AG10803 (cell line): ENCODE results near the gene LRP11.
A peak's percentile ranks its signal among the peaks of the same experiment; 100 is the strongest.
"Not testable (repeated sequence)": the region's sequence is repeated elsewhere in the genome, so short reads cannot be mapped to it uniquely, and the experiment has no call there.

ENCODE experiments used
- DNase-seq: peaks from one replicate; pipeline ENCODE4 v3.0.0; 2010; ENCODE audit warnings: low read depth
- H3K4me3 ChIP-seq: 2 replicates; pipeline ENCODE4 v1.5.1; 2011; ENCODE audit warnings: mild to moderate bottlenecking, low read length, control low read depth
- TF ChIP-seq, protein P1 (sequence below): conservative IDR thresholded peaks from 2 replicates; pipeline ENCODE4 v1.5.1; 2011; ENCODE audit warnings: mild to moderate bottlenecking, low read length, control low read depth, inconsistent platforms

Gene LRP11

DNA sequence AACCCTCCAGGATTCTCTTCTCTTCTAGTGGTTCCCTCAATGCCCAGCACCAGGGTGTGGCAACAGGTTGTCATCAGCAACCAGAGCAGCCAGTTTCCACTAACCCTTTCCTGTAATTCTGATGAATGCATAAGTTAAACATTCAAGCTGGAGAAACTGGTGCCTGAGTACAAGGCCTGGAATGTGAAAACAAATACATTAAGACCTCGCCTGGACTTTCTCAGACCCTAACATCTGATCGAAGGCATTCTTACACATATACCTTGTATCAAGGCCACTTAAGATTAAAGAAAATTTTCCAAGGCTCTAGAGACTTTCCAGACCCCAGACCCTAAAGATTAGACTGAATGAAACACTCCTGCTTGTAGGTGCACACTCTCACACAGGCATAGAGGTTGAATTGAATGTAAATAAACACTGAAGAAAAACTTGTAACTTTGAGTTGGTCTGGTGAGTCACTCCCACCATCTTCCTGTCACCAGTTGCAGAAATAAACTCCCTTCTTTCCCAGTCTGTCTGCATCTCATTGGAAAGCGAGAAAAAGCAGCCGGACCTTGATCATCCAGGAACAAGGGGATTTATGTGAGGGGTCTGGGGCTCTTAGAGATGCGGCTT lies 9.0 kb downstream of the LRP11 start:
- TF ChIP-seq, protein P1, sequence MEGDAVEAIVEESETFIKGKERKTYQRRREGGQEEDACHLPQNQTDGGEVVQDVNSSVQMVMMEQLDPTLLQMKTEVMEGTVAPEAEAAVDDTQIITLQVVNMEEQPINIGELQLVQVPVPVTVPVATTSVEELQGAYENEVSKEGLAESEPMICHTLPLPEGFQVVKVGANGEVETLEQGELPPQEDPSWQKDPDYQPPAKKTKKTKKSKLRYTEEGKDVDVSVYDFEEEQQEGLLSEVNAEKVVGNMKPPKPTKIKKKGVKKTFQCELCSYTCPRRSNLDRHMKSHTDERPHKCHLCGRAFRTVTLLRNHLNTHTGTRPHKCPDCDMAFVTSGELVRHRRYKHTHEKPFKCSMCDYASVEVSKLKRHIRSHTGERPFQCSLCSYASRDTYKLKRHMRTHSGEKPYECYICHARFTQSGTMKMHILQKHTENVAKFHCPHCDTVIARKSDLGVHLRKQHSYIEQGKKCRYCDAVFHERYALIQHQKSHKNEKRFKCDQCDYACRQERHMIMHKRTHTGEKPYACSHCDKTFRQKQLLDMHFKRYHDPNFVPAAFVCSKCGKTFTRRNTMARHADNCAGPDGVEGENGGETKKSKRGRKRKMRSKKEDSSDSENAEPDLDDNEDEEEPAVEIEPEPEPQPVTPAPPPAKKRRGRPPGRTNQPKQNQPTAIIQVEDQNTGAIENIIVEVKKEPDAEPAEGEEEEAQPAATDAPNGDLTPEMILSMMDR, result no peak
- H3K4me3 ChIP-seq, result peak overlapping the region; percentile 37
- DNase-seq, result peak; percentile 82

DNA sequence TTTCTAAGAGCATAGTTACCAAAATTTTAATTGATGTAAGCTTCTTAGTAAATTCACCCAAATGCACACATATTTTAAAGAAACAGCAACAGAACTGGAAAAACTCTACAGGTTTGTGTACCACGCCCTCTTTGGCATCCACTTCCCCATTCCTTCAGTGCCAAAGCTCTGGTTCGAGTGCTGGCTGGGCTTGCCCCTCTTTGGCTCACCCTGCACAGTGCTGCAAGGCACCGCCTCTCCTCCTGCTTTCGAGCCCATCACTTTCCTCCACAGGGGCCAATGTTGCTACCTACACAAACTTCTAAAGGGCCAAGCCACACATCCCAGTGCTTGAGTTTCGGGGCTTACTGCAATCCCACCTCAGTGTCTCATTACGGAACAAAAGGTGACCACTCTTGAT lies 9.6 kb downstream of the LRP11 start:
- TF ChIP-seq, protein P1, result no peak
- no peak overlapping the region for H3K4me3 ChIP-seq
- peak; percentile 17 for DNase-seq

DNA sequence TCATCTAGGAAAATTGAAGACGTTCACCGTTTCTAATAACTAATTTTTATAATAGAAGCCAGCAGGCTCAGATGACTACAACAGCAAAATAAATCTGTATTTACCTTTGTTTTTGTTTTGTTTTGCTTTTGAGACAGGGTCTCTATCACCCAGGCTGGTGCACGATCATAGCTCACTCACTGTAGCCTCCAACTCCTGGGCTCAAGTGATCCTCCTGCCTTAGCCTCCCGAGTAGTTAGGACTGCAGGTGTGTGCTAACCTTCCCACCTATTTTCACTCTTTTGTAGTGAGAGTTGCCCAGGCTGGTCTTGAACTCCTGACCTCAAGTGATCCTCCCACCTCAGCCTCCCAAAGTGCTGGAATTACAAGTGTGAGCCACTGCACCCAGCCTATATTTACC lies 10.1 kb downstream of the LRP11 start:
- not testable (repeated sequence) for DNase-seq, H3K4me3 ChIP-seq

DNA sequence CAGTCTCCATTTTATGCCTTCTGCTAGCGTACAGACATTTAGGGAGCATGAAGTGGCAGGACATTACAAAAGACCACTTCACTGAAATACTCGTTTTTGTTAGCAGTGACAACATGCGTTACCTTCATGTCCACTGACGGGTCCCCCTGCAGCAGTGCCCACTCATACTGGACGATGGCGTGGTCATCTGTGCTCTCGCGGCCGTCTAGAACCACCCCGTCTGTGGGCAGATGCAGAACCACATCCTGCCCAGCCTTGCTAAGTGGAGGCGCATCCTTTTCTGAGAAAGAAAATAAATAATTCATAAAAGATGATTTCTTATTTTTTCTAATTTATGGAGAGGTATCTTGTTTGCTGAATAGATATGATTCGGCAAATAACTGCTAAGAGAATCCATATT lies 11.3 kb downstream of the LRP11 start:
- TF ChIP-seq, protein P1, result no peak
- DNase-seq, result no peak
- no peak overlapping the region for H3K4me3 ChIP-seq

DNA sequence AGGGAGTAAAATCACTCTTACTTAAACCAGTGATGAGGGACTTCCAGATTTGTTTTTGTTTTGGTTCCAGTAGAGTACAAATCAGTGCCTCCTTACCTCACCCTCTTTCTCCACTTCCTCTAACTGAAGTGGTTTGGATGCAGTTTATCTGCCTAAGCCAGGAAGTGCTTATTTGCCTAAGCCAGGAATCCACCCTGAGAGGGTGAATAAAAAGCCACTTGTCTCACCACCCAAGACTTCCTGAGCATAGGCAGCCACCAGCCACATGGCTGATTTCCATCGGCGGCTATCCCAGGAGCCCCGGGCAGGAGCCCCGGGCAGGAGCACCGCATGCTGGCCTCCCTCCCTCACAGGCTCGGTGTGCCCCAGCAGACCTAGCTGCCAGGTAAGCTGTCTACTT lies 12.0 kb downstream of the LRP11 start:
- H3K4me3 ChIP-seq, result no peak overlapping the region
- peak; percentile 53 for DNase-seq
- TF ChIP-seq, protein P1, result no peak

DNA sequence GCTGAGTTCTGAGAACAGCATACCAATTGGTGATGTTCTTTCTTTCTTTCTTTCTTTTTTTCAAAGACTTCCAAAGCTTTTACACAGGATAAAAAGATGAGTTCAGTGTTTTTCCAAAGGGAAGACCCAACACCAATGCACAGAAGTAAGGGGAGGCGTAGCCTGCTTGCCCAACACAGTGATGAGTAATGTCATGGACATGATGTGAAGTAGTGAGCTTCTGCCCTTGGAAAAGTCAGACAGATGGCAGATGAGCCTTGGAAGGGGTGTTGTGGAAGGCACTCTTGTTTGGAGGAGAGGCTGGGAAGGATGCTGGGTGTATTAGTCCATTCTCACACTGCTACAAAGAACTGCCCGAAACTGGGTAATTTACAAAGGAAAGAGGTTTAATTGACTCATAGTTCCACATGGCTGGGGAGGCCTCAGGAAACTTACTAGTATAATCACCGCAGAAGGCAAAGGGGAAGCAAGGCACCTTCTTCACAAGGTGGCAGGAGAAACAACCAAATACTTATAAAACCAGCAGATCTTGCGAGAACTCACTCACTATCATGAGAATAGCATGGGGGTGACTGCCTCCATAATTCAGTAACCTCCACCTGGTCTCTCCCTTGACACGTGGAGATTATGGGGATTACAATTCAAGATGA lies 12.6 kb downstream of the LRP11 start:
- no peak overlapping the region for H3K4me3 ChIP-seq
- peak; percentile 73 for DNase-seq
- TF ChIP-seq, protein P1, result no peak

DNA sequence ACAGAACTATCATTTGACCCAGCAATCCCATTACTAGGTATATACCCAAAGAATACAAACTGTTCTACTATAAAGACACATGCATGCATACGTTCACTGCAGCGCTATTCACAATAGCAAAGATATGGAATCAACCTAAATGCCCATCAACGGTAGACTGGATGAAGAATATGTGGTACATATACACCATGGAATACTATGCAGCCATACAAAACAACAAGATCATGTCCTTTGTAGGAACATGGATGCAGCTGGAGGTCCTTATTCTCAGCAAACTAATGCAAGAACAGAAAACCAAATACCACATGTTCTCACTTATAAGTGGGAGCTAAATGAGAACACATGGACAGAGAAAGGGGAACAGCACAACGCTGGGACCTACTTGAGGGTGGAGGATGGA lies 15.8 kb downstream of the LRP11 start:
- peak; percentile 26 for DNase-seq

DNA sequence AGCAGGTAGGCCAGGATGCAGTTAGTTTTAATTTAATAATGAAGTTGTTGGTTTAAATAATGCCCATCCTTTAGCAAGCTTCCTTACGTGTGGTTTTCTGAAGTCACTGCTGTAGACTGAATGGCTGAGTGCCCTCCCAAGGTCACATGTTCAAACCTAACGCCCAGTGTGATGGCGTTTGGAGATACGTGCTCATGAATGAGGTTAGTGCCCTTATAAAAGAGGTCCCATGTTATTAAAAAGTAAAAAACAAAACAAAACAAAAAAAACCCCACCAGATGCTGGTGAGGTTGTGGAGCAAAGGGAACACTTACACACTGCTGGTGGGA lies 16.3 kb downstream of the LRP11 start:
- TF ChIP-seq, protein P1, result no peak
- no peak overlapping the region for H3K4me3 ChIP-seq

More for the DNA sequence above, 15.8 kb downstream of the LRP11 start:
- not testable (repeated sequence) for H3K4me3 ChIP-seq

More for the DNA sequence above, 16.3 kb downstream of the LRP11 start:
- no peak for DNase-seq
